Measurements from ENCODE around the gene RPS6KA2.

The RPS6KA2 gene

GRCh38 chr6:166567813-166568212 is 59.2 kb downstream of the RPS6KA2 start:
- Histone ChIP-seq H4K20me1 (ENCODE audit: insufficient read depth, low read length) (no peaks in the 10 kb centered on the region), H3K27me3 (ENCODE audit: insufficient read depth, low read length, poor library complexity) (no peaks in the 10 kb centered on the region), H3K4me3 (ENCODE audit: low read depth in 1 of 2, low read length in 2 of 2) (no peak overlapping the region), H3K4me2 (ENCODE audit: insufficient read depth, low read length) (no peak overlapping the region), H3K79me2 (ENCODE audit: insufficient read depth, low read length) (no peaks in the 10 kb centered on the region), H3K4me1 (ENCODE audit: insufficient read depth, low read length) (no peaks in the 10 kb centered on the region), H3K9ac (ENCODE audit: low read depth, low read length) (no peak overlapping the region), H3K27ac (ENCODE audit: low read length) (no peak overlapping the region), H3K36me3 (ENCODE audit: insufficient read depth, low read length) (no peaks in the 10 kb centered on the region), H2AFZ (ENCODE audit: low read depth, low read length) (no peak overlapping the region), H3K9me3 (ENCODE audit: insufficient read depth, low read length, severe bottlenecking) (no peaks in the 10 kb centered on the region)
- no peak for TF ChIP-seq CTCF (IDR thresholded peaks at IDR 0.05; ENCODE audit: borderline replicate concordance, extremely low read depth, low read length, poor library complexity, severe bottlenecking)
- no peak for TF ChIP-seq EZH2 (IDR thresholded peaks at IDR 0.05; ENCODE audit: borderline replicate concordance, low read depth, low read length, severe bottlenecking)
- DNase-seq (no peak), ATAC-seq (ENCODE audit: insufficient read depth, low read depth) (no peak)

GRCh38 chr6:166567107-166567506 is 59.9 kb downstream of the RPS6KA2 start:
- no peak overlapping the region for H3K4me3 ChIP-seq (ENCODE audit: low read depth in 1 of 2, low read length in 2 of 2)
- H3K36me3 ChIP-seq (ENCODE audit: insufficient read depth, low read length): no peaks in the 10 kb centered on the region
- no peak overlapping the region for H3K4me2 ChIP-seq (ENCODE audit: insufficient read depth, low read length)
- H3K4me1 ChIP-seq (ENCODE audit: insufficient read depth, low read length): no peaks in the 10 kb centered on the region
- H3K27me3 ChIP-seq (ENCODE audit: insufficient read depth, low read length, poor library complexity): no peaks in the 10 kb centered on the region
- H2AFZ ChIP-seq (ENCODE audit: low read depth, low read length): no peak overlapping the region
- H3K9me3 ChIP-seq (ENCODE audit: insufficient read depth, low read length, severe bottlenecking): no peaks in the 10 kb centered on the region
- H3K79me2 ChIP-seq (ENCODE audit: insufficient read depth, low read length): no peaks in the 10 kb centered on the region
- DNase-seq (no peak), ATAC-seq (ENCODE audit: insufficient read depth, low read depth) (no peak)
- no peaks in the 10 kb centered on the region for H4K20me1 ChIP-seq (ENCODE audit: insufficient read depth, low read length)
- TF ChIP-seq EZH2 (IDR thresholded peaks at IDR 0.05; ENCODE audit: borderline replicate concordance, low read depth, low read length, severe bottlenecking) (no peak), CTCF (IDR thresholded peaks at IDR 0.05; ENCODE audit: borderline replicate concordance, extremely low read depth, low read length, poor library complexity, severe bottlenecking) (no peak)
- H3K9ac ChIP-seq (ENCODE audit: low read depth, low read length): no peak overlapping the region
- H3K27ac ChIP-seq (ENCODE audit: low read length): no peak overlapping the region

- H3K4me1 ChIP-seq (ENCODE audit: insufficient read depth, low read length): no peaks in the 10 kb centered on the region
- no peaks in the 10 kb centered on the region for H3K27me3 ChIP-seq (ENCODE audit: insufficient read depth, low read length, poor library complexity)
- no peak overlapping the region for H3K4me3 ChIP-seq (ENCODE audit: low read depth in 1 of 2, low read length in 2 of 2)
- ATAC-seq (ENCODE audit: insufficient read depth, low read depth): no peak
- H3K27ac ChIP-seq (ENCODE audit: low read length): no peak overlapping the region
- no peak for DNase-seq
- no peaks in the 10 kb centered on the region for H3K36me3 ChIP-seq (ENCODE audit: insufficient read depth, low read length)
- H4K20me1 ChIP-seq (ENCODE audit: insufficient read depth, low read length): no peaks in the 10 kb centered on the region
- no peaks in the 10 kb centered on the region for H3K9me3 ChIP-seq (ENCODE audit: insufficient read depth, low read length, severe bottlenecking)
- H2AFZ ChIP-seq (ENCODE audit: low read depth, low read length): no peak overlapping the region
- H3K4me2 ChIP-seq (ENCODE audit: insufficient read depth, low read length): no peak overlapping the region
- TF ChIP-seq EZH2 (IDR thresholded peaks at IDR 0.05; ENCODE audit: borderline replicate concordance, low read depth, low read length, severe bottlenecking) (no peak), CTCF (IDR thresholded peaks at IDR 0.05; ENCODE audit: borderline replicate concordance, extremely low read depth, low read length, poor library complexity, severe bottlenecking) (no peak)
- H3K9ac ChIP-seq (ENCODE audit: low read depth, low read length): no peak overlapping the region
- H3K79me2 ChIP-seq (ENCODE audit: insufficient read depth, low read length): no peaks in the 10 kb centered on the region
Measured at GRCh38 chr6:166566026-166567011, 60.7 kb downstream of the RPS6KA2 start.
